HG03469 (cell line): ENCODE results near the gene LMBR1.
"Not testable (repeated sequence)": the region's sequence is repeated elsewhere in the genome, so short reads cannot be mapped to it uniquely, and the experiment has no call there.

Experiments
- ATAC-seq: cut with Tn5 transposase; IDR thresholded peaks from one replicate; pipeline ENCODE4 v1.9.1; 2021; ENCODE audit warnings: mild to moderate bottlenecking, moderate library complexity, moderate number of reproducible peaks; ENCODE audit not compliant: unreplicated experiment

LMBR1 gene

GRCh38 chr7:156907656-156908055, 14.7 kb upstream of the LMBR1 start:
- no peak for ATAC-seq

DNA sequence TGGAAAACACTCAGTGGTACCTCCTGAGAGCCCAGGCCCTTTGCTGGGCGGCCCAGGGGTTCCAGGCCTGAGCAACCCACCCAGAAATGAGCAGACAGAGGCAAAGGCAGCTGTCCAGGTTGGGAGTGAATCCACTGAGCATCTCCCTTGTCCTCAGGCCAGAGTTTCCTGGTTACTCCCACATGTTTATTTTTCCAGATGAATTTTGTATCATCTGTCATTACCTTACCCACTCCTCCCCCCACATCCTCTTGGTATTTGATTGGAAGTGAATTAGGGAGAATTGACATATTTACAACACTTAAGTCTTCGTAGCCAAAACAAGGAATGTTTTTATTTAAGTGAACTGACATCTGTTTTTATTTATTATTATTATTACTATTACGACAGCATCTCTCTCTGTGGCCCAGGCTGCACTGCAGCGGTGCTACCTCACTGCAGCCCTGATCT, 13.2 kb upstream of the LMBR1 start:
- ATAC-seq = no peak

DNA sequence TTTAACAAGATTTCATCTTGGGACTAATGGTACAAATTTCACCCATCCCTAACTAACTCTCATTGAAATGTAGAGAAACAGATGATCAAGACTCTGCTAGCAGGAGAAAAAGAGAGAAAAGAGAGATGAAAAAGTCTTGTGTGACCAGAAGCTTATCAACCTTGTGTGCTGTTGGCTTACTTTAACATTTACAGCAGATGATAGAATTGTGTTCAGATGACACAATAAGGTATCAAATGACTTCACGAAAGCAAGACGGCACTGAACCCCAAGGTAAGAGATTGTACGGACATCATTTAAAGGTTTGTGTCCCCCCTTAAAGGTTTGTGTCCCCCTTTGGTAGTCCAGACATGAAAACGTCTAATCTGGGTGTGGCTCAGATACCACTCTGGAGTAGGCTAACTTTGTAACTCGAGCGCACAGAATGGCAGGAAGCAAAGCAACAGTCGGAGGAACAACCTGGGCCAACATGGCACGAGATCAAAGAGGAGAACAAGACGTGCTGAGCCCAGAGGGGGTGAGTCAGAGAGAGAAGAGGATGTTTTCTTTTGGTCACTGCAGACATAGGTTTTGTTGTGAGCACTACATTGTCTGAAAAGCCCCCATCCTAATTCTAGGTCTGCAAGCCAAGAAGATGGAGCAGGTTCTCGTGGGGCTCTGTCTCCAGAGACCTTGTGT, 10.4 kb upstream of the LMBR1 start:
- ATAC-seq = no peak

GRCh38 chr7:156900093-156900492, 7.1 kb upstream of the LMBR1 start:
- ATAC-seq = not testable (repeated sequence)

DNA sequence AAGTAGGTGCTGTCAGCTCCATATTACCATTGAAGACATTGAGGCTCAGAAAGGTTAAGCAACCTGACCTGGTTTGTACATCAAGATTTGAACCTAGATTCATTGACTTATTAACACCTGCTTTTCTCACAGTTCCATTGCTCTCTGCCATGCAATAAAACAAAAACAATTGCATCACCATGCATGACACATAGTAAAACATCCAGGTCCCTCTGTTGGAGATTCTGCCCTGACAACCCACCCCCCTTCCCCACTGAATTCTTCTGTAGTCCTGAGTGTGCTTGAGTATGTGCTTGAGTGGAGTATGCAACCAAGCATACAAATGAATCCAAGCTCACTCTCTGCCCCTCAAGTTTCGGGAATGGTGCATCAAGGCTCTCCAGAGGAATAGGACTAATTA, 6.0 kb upstream of the LMBR1 start:
- ATAC-seq = no peak

DNA sequence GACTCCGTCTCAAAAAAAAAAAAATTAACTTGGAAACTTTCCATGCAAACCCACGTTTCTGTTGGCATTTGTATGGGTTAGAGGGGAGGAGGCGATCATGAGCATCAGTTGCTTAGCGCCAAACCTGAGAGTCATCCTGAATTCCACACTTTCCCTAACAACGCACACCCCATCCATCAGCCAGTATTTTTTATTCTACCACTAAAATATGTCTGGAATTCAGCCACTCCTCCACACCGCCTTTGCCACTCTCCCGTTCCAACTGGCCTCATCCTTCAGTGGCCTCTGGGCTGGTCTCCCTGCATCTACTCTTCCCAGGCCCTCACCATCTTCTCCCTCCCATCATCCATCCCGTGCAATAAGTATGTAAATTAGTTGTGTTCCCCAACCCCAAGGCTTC, 4.7 kb upstream of the LMBR1 start:
- ATAC-seq = no peak

GRCh38 chr7:156896388-156897022, 3.5 kb upstream of the LMBR1 start:
- ATAC-seq = peak; percentile 18

GRCh38 chr7:156895024-156895780, 2.2 kb upstream of the LMBR1 start:
- no peak for ATAC-seq

DNA sequence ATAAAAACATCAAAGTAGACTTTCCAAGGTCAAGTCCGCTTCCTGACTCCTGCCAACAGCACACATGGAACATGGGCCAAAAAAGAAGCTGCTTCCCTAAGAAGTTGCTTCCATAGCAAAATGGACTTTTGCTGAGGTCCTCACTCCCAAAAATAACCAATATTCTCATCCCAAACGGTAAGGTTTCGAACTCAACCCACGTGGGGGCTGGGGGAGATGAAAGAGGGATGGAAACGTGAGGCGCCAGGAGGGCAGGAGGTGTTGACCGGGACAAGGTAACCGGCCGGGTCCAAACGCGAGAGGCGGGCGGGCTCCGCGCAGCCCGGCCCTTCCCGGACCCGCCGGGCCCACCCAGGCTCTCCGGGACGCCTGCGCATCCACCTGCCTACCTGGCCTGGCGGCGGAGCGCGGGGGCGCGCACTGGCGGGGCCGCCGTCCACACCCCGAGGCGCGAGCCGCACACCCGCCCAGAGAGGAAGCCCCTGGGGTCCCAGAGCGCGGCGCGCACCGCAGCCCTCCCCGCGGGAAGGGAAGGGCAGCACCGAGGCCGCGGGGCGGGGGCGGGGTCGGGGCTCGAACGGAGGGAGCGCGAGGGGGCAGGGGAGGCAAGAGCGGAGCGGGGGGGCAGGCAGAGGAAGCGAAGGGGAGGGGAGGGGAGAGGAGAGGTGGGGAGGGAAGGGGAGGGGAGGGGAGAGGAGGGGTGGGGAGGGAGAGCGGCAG, 742 bp downstream of the LMBR1 start:
- ATAC-seq = no peak

DNA sequence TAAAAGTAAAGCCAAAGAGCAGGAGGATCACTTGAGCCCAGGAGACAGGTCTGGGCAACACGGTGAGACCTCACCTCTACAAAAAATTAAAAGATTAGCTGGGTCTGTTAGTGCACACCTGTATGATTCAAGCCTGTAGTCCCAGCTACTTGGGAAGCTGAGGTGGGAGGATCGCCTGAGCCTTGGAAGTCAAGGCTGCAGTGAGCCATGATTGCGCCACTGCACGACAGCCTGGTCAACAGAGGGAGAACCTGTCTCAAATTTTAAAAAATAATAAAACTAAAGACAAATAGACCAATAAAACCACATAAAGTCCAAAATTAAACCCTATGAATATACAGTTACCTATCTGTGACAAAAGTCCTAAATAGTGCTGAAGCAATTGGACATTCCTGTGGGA, 3.2 kb downstream of the LMBR1 start:
- ATAC-seq = no peak

- no peak for ATAC-seq
Observed at GRCh38 chr7:156889089-156889488, 3.9 kb downstream of the LMBR1 start.

GRCh38 chr7:156886020-156886795, 6.8 kb downstream of the LMBR1 start:
- no peak for ATAC-seq

GRCh38 chr7:156881679-156882078, 11.3 kb downstream of the LMBR1 start:
- ATAC-seq = no peak

- ATAC-seq = no peak
Observed at GRCh38 chr7:156875766-156876165, 17.2 kb downstream of the LMBR1 start.

DNA sequence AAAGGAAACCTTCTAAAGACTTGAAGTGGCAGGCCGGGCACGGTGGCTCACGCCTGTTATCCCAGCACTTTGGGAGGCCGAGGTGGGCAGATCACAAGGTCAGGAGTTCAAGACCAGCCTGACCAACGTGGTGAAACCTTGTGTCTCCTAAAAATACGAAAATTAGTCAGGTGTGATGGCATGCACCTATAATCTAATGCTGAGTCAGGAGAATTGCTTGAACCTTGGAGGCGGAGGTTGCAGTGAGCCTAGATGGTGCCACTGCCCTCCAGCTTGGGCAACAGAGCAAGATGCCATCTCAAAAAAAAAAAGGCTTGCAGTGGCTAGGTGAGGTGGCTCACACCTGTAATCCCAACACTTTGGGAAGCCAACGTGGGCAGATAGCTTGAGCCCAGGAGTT, 24.6 kb downstream of the LMBR1 start:
- ATAC-seq = not testable (repeated sequence)

GRCh38 chr7:156865493-156865892, 27.5 kb downstream of the LMBR1 start:
- ATAC-seq = peak; percentile 58

DNA sequence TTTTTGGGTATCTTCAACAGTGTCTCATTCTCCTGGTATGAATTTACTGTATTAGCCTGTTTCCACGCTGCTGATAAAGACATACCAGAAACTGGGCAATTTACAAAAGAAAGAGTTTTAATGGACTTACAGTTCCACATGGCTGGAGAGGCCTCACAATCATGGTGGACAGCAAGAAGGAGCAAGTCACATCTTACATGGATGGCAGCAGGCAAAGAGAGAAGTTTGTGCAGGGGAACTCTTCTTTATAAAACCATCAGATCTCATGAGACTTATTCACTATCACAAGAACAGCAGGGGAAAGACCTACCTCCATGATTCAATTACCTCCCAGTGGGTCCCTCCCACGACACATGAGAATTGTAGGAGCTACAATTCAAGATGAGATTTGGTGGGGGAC, 31.0 kb downstream of the LMBR1 start:
- ATAC-seq = not testable (repeated sequence)

DNA sequence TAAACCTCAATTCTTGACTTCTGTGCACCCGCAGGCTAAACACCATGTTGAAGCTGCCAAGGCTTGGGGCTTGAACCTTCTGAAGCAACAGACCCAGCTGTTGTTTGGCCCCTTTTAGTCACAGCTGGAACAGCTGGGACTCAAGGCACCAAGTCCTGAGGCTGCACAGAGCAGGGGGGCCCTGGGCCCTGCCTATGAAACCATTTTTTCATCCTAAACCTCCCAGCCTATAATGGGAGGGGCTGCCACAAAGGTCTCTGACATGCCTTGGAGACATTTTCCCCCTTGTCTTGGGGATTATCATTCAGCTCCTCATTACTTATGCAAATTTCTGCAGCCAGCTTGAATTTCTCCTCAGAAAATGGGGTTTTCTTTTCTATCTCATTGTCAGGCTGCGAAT, 31.8 kb downstream of the LMBR1 start:
- no peak for ATAC-seq

GRCh38 chr7:156860099-156860498, 32.9 kb downstream of the LMBR1 start:
- not testable (repeated sequence) for ATAC-seq

- ATAC-seq = no peak
Observed at GRCh38 chr7:156858523-156858922, 34.5 kb downstream of the LMBR1 start.
